Activated CD8-positive, alpha-beta memory T cell treated with anti-CD3 and anti-CD28 coated beads for 36 hours (primary cell): ENCODE measurements around the gene PCDH1. TPM values are rescaled to one million over a fixed set of nuclear protein-coding genes. Genes with fewer than 3 reads are reported as not detected.

ENCODE experiments used
- CTCF ChIA-PET: fragments of 350-600 bp; sonication (Branson Sonifier 250); formaldehyde crosslinking; loops from one replicate; lab custom pipeline; 2021; ENCODE audit warnings: antibody characterized with exemption; lab: Charles Lee
- POLR2A ChIA-PET: fragments of 350-600 bp; sonication (Branson Sonifier 250); formaldehyde crosslinking; loops from one replicate; lab custom pipeline; 2021; ENCODE audit warnings: antibody characterized with exemption; lab: Charles Lee
- total RNA-seq, 2 experiments: library from RNA; stranded (reverse); gene quantifications; one replicate each; pipeline ENCODE4 v1.2.3, GENCODE V29; 2021

The PCDH1 gene
- not detected for total RNA-seq

- CTCF ChIA-PET = interaction anchor here (0.7 to 9.1 kb wide), 26 partner anchors 9 to 255 kb away, joined by 3 to 127 read pairs (median 4); partner anchors contain the start of genes DELE1 and RNF14
- POLR2A ChIA-PET = interaction anchor here (0.6 to 2.0 kb wide), 4 partner anchors 28 to 195 kb away, joined by 3 to 10 read pairs (median 4); no protein-coding TSS in a partner anchor
Measured at GRCh38 chr5:141878186-141878710, at the start of gene PCDH1. Gene PCDH1 (minus strand): TSS chr5:141878410. CDS start chr5:141878262, 148 bp downstream.

- ChIA-PET CTCF (no interaction called here), POLR2A (no interaction called here)
Measured at GRCh38 chr5:141926434-141926833, 48.2 kb upstream of the PCDH1 start.

GRCh38 chr5:141923448-141924313, 45.5 kb upstream of the PCDH1 start, which contains the start of gene DELE1:
Gene DELE1 (plus strand): TSS chr5:141923871. CDS start chr5:141923942, 71 bp downstream.
- POLR2A ChIA-PET = interaction anchor here (0.6 to 1.5 kb wide), 7 partner anchors 9 to 287 kb away, joined by 3 to 9 read pairs (median 4); partner anchors contain the start of genes FCHSD1, HDAC3, RELL2 and RNF14
- CTCF ChIA-PET = interaction anchor here (1.0 to 3.5 kb wide), 5 partner anchors 38 to 232 kb away, joined by 3 to 11 read pairs (median 7); partner anchors contain the start of gene PCDH1

DNA sequence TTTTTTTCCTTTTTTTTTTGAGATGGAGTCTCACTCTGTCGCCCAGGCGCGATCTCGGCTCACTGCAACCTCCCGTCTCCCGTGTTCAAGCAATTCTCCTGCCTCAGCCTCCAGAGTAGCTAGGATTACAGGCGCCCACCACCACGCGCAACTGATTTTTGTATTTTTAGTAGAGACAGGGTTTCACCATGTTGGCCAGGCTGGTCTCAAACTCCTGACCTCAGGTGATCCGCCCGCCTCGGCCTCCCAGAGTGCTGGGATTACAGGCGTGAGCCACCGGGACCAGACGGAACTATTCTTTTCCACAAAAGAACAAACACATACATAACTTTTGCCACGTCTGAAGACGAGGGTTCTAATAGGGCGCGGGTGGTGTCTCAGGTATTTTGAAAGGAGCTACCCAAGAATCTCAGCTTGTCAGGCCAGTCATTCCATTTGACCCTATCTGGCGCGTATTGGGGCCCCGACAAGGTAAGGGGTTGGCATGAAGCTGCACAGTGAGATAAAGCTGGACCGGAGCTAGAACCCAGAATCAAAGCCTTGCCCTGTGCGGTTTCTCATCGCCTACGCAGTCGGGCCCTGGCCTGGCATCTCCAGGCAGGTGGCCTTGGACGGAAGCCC, 44.7 kb upstream of the PCDH1 start:
- ChIA-PET CTCF (interaction anchor here (1.5 to 3.5 kb wide), 4 partner anchors 38 to 229 kb away, joined by 3 to 11 read pairs (median 8); partner anchors contain the start of gene PCDH1), POLR2A (interaction anchor here (0.6 to 1.5 kb wide), 7 partner anchors 8 to 286 kb away, joined by 3 to 9 read pairs (median 4); partner anchors contain the start of genes FCHSD1, HDAC3, RELL2 and RNF14)

- ChIA-PET POLR2A (no interaction called here), CTCF (interaction anchor here (3.1 kb wide), 1 partner anchor 42 kb away, joined by 9 read pairs; the partner anchor contains the start of gene PCDH1)
Measured at GRCh38 chr5:141920771-141921170, 42.6 kb upstream of the PCDH1 start.

DNA sequence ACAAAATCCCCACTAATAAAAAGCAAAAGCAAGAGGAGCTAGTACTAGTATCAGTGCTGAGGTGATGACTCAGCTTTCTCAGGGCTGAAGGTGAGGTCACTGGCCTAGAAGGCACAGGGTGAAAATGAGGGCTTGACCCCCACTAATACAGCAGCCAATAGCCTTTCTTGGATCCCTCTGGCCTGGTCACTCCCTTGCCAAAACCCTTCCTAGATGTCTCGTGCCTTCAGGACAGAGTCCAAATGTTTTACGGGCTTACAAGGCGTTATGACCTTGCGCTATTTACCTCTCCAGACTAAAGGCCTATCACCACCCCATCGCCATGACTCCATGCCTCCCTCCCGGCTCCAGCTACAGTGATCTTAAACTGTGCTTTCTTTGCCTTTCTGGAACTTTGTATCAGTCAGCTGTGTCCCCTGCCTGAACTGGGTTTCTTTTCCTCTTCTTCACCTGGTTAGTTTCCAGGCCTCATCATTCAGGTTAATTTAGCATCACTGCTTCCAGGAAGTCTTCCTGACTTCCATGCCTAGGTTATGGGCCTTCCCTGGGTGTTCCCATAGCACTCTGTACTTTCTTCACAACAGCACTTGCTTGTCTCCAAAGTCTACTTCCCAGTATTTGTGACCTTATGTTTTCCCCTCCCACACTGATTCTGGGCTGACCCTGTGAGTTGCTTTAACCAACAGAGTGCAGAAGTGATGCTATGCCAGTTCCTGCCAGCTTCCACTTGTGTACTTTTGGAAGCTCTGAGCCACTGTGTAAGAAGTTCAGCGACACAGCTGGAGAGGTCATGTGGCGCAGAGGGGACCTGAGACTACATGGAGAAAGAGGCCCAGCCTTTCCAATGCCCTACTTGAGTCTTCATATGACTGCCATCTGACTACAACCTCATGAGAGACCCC, 41.3 kb upstream of the PCDH1 start:
- POLR2A ChIA-PET = interaction anchor here (0.5 kb wide), 1 partner anchor 305 kb away, joined by 3 read pairs; no protein-coding TSS in a partner anchor
- CTCF ChIA-PET = interaction anchor here (1.1 kb wide), 2 partner anchors 40 kb away, joined by 3 read pairs; no protein-coding TSS in a partner anchor

DNA sequence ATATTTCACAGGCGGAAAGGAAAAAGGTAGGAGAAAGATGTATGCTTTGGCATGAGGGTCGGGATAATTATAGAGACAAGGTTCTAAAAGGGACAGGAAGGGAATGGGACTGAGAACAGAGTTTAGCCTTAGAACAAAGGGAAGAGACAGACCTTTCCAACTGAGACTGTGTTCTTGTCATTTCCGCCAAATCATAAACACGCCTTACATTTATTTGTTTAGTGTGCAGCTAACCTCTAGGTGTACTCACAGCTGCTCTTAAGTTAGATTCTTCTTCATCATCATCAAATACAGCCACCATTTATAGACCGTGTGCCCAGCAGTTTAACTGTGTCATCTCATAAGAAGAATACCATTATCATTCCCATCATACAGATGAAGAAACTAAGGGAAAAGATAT, 39.5 kb upstream of the PCDH1 start:
- POLR2A ChIA-PET = no interaction called here

DNA sequence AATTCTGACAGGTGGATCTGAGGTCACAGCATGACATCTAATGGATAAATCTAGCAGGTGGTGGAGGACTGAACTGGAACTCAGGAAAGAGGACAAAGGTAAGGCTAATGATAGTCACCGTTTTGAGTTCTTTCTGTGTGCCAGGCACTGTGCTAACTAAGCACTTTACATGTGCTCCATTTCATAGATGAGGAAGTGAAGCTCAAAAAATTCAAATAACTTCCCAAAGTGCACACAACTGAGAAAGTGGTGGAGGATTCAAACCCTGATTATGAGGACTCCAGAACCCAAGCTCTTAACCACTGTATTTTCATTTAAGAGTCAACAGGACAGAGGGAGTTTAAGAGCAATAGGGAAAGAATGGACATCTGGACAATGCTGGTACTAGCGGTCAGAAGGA, 38.3 kb upstream of the PCDH1 start:
- POLR2A ChIA-PET = interaction anchor here (0.6 kb wide), 1 partner anchor 1353 kb away, joined by 3 read pairs; no protein-coding TSS in a partner anchor
- CTCF ChIA-PET = interaction anchor here (1.3 to 1.9 kb wide), 2 partner anchors 38 to 44 kb away, joined by 4 to 9 read pairs; partner anchors contain the start of gene PCDH1

More for the DNA sequence above, 39.5 kb upstream of the PCDH1 start:
- CTCF ChIA-PET = interaction anchor here (0.6 kb wide), 1 partner anchor 215 kb away, joined by 4 read pairs; no protein-coding TSS in a partner anchor

DNA sequence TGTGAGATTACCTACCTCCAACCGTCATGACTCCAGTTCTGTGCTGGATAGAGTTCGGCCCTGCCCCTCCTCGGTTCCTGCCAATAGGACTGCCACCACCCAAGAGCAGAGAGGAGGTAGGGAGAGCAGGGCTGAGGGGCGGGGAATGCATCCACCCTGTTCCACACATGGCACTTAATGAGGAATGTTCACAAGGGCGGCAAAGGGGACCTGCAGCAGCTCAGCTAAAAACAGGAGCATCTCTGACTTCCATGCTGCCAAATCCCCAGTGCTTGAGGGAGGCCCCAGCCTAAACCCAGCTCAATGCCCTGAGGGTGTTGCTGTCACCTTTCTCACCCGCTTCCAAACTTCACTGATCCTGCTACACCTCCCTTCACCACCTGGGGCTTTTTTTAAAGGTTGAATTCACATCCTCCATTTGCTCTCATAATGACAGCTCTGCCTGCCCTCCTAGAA, 37.7 kb upstream of the PCDH1 start:
- ChIA-PET POLR2A (interaction anchor here (0.6 kb wide), 1 partner anchor 1352 kb away, joined by 3 read pairs; no protein-coding TSS in a partner anchor), CTCF (interaction anchor here (1.0 to 1.9 kb wide), 3 partner anchors 37 to 45 kb away, joined by 3 to 9 read pairs (median 4); partner anchors contain the start of gene PCDH1)

DNA sequence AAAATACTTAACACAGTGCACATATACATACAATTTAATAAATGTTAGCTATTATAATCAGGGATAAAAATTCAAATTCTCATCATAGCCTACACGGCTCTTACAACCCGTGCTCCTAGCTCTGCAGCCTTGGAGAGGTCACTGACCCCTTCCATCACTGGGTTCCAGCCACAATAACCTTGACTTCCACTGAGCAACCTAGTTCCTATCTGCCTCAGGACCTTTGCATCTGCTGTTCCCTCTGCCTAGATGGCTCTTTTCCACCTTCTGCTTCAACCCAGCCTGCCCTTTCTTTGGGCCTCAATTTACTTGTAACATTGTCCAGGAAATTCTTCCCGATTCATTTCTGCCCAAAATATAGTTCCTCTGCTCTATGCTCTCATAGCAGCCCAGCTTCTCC, 36.6 kb upstream of the PCDH1 start:
- ChIA-PET CTCF (interaction anchor here (0.5 to 1.4 kb wide), 2 partner anchors 46 to 658 kb away, joined by 3 to 5 read pairs; no protein-coding TSS in a partner anchor), POLR2A (interaction anchor here (0.9 kb wide), 1 partner anchor 9 kb away, joined by 4 read pairs; the partner anchor contains the start of gene DELE1)

DNA sequence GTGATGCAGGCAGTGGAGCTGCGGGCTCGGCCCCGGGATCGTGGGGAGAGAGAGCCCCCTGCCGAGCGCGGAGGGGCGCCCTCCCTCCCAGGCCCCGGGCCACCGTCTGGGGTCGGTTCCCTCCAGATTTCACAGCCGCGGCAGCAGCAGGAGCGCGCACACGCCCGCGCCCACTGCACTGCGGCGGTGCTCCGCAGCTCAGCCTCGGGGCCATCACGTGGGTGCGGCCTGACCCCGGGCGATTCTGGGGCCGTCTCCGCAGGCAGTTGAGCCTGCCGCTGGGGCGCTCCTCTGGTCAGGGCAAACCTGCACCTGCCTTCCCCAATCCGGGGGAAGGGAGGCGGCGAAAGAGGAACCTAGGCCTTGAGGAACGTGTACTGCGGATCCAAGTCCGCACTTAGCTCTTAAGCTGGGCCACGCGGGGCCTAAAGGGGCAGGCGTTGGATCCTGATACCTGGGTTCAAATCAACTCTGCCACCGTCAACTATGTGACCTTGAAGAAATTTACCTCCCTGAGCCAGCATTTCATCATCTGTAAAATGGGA, 36.1 kb upstream of the PCDH1 start:
- ChIA-PET POLR2A (interaction anchor here (0.9 kb wide), 1 partner anchor 9 kb away, joined by 4 read pairs; the partner anchor contains the start of gene DELE1), CTCF (interaction anchor here (0.5 to 1.4 kb wide), 3 partner anchors 46 to 691 kb away, joined by 3 to 5 read pairs (median 3); no protein-coding TSS in a partner anchor)

DNA sequence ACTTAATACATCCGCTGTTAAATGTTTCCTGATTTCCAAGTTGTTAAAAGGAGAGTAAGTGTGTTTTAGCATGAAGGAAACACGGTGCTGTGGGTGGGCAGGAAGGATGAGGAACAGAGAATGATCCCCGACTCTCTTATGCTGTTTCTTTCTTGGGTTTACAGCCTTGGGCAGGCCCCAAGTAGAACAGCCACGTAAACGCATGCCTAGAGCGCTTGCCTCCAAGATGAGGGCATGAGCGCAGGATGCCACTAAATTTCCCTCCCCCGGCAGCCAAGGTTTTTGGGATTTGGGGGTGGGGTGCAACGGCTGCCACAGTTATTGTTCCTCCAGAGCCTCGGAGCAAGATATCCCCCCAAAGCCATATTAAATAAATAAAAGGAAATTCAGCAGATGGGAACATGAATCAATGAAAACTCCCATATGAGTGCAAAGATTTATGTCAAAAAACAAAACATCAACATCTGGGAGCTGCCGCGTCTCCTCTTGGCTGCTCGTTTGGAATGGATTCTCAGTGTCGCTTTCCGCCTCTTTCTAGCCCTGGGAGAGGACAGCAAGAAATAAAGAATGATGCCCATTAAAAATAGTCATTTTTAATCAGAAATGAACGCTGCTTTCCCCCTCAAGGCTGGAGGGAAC, 35.5 kb upstream of the PCDH1 start:
- ChIA-PET POLR2A (no interaction called here), CTCF (interaction anchor here (0.6 to 1.4 kb wide), 2 partner anchors 47 to 691 kb away, joined by 3 to 5 read pairs; no protein-coding TSS in a partner anchor)

DNA sequence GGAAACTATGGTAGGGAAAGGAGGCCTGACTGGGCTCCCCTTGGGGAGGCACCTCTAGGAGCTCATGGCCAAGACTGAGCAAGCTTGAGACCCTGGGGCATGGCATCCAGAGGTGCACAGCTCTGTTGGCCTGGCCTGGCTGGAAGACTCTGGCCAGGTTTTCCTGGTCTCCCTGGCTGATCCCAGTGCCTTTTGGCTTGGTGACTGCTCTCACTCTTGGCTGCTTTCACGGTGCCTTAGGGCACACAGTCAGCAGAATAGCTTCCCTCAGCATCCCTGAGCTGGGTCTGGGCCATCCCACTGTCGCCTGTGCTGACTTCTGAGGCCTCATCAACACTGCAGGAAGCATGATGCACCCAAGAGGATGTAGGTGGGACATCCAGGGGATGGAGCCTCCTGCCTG, 32.1 kb upstream of the PCDH1 start:
- CTCF ChIA-PET = interaction anchor here (0.6 kb wide), 1 partner anchor 792 kb away, joined by 5 read pairs; no protein-coding TSS in a partner anchor
- POLR2A ChIA-PET = no interaction called here

- ChIA-PET POLR2A (no interaction called here), CTCF (no interaction called here)
Measured at GRCh38 chr5:141909212-141909611, 31.0 kb upstream of the PCDH1 start.

GRCh38 chr5:141908796-141909195, 30.6 kb upstream of the PCDH1 start:
- CTCF ChIA-PET = no interaction called here
- POLR2A ChIA-PET = no interaction called here

- CTCF ChIA-PET = interaction anchor here (0.7 kb wide), 1 partner anchor 48 kb away, joined by 3 read pairs; no protein-coding TSS in a partner anchor
- POLR2A ChIA-PET = no interaction called here
Measured at GRCh38 chr5:141906972-141907371, 28.8 kb upstream of the PCDH1 start.
